KMS-11 (cell line): ENCODE results near the gene CDH4.

Source experiments
- H2AFZ ChIP-seq: fragments of 200-600 bp; sonication (generic); 2 replicates; pipeline ENCODE4 v1.6.1; 2016; ENCODE audit warnings: antibody characterized with exemption, mixed run types, low read depth
- H3K27ac ChIP-seq: fragments of 200-600 bp; sonication (generic); 2 replicates; pipeline ENCODE4 v1.6.1; 2016; ENCODE audit warnings: mild to moderate bottlenecking, mixed run types
- H3K27me3 ChIP-seq: fragments of 200-600 bp; sonication (generic); 2 replicates; pipeline ENCODE4 v1.6.1; 2017; ENCODE audit warnings: mild to moderate bottlenecking, low read depth, mixed run types, moderate library complexity; ENCODE audit not compliant: insufficient read depth
- H3K36me3 ChIP-seq: fragments of 200-600 bp; sonication (generic); 2 replicates; pipeline ENCODE4 v1.6.1; 2017; ENCODE audit warnings: mild to moderate bottlenecking, mixed run types; ENCODE audit not compliant: insufficient read depth
- H3K4me1 ChIP-seq: fragments of 200-600 bp; sonication (generic); 2 replicates; pipeline ENCODE4 v1.6.1; 2016; ENCODE audit warnings: mild to moderate bottlenecking, low read depth, mixed run types; ENCODE audit not compliant: poor library complexity, severe bottlenecking
- H3K4me2 ChIP-seq: fragments of 200-600 bp; sonication (generic); 2 replicates; pipeline ENCODE4 v1.7.0; 2016; ENCODE audit warnings: mild to moderate bottlenecking, mixed run types
- H3K4me3 ChIP-seq: fragments of 200-600 bp; sonication (generic); IDR thresholded peaks from 2 replicates; pipeline ENCODE4 v1.6.1; 2017; ENCODE audit warnings: low read depth, low read length, mixed read lengths; ENCODE audit not compliant: insufficient read depth
- H3K79me2 ChIP-seq: fragments of 200-600 bp; sonication (generic); 2 replicates; pipeline ENCODE4 v1.6.1; 2016; ENCODE audit warnings: low read depth, mixed run types; ENCODE audit not compliant: insufficient read depth
- H3K9ac ChIP-seq: fragments of 200-600 bp; sonication (generic); 2 replicates; pipeline ENCODE4 v1.6.1; 2016; ENCODE audit warnings: mild to moderate bottlenecking, mixed run types
- H4K20me1 ChIP-seq: fragments of 200-600 bp; sonication (generic); 2 replicates; pipeline ENCODE4 v1.6.1; 2016; ENCODE audit warnings: mild to moderate bottlenecking, mixed run types; ENCODE audit not compliant: insufficient read depth
- TF ChIP-seq, protein P1 (sequence below): fragments of 200-600 bp; sonication (generic); conservative IDR thresholded peaks from 2 replicates; pipeline ENCODE4 v1.6.1; 2017; ENCODE audit warnings: low read depth, mild to moderate bottlenecking, antibody characterized with exemption, low read length, moderate library complexity, mixed read lengths

The CDH4 gene

DNA sequence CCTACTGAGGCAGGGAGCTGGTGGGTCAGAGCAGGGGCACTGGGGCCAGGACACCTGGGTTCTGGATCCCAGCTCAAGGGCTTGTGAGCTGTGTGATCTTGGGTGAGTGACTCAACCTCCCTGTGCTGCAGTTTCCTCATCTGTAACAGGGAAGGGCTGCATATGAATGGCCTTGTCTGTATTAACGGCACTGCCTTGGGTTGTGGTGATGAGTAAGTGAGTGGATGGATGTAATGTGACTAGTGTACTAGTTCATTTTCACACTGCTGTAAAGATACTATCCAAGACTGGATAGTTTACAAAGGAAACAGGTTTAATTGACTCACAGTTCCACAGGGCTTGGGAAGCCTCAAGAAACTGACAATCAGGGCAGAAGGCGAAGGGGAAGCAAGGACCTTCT lies 580.1 kb downstream of the CDH4 start:
- Histone ChIP-seq H3K9ac (no peak overlapping the region), H3K4me3 (no peak overlapping the region), H3K79me2 (no peaks in the 10 kb centered on the region), H2AFZ (no peak overlapping the region), H3K27me3 (peaks cover 60% of the 10 kb centered on the region), H3K4me2 (no peak overlapping the region), H3K4me1 (no peaks in the 10 kb centered on the region), H3K27ac (no peak overlapping the region), H3K36me3 (no peaks in the 10 kb centered on the region), H4K20me1 (no peaks in the 10 kb centered on the region)
- TF ChIP-seq, protein P1, sequence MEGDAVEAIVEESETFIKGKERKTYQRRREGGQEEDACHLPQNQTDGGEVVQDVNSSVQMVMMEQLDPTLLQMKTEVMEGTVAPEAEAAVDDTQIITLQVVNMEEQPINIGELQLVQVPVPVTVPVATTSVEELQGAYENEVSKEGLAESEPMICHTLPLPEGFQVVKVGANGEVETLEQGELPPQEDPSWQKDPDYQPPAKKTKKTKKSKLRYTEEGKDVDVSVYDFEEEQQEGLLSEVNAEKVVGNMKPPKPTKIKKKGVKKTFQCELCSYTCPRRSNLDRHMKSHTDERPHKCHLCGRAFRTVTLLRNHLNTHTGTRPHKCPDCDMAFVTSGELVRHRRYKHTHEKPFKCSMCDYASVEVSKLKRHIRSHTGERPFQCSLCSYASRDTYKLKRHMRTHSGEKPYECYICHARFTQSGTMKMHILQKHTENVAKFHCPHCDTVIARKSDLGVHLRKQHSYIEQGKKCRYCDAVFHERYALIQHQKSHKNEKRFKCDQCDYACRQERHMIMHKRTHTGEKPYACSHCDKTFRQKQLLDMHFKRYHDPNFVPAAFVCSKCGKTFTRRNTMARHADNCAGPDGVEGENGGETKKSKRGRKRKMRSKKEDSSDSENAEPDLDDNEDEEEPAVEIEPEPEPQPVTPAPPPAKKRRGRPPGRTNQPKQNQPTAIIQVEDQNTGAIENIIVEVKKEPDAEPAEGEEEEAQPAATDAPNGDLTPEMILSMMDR, result no peak

DNA sequence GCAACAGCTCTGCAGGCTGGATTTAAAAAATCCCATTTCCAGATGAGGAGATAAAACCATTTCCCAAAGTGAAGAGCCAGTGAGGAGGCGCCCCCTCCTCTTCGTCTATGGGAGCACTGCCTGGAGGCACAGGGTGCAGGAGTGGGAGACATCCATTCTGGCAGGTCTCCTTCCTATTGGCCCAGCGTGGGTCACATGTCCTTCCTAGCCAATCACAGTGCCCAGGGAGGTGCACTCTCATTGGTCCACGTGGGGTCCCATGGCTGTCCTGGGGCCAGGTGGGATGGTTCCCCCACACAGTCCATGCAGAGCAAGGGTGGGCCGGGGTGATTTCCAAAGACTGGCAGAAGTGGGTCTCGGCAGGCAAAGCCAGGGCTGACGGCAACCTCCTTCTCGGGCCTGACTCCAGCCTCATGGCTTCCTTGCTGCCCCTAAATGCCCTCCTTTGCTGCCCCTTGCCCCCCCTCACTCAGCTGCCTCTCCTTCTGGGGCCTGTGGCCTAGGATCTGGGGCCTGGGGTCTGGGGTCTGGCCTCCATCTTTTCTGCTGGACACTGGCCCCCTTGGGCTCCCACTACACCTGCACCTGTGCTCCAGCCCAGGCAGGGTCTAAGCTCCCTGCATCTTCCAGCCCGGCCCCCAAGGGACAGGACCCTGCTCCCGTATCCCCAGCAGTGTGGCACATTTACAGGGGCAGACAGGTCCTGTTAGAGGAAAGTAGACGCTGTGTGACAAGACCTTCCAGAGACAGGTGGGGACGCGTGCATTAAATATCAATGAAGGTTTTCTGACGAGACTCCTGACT lies 581.9 kb downstream of the CDH4 start:
- no peak overlapping the region for H3K9ac ChIP-seq
- H4K20me1 ChIP-seq, result no peaks in the 10 kb centered on the region
- no peak overlapping the region for H2AFZ ChIP-seq
- H3K27me3 ChIP-seq, result peaks cover 52% of the 10 kb centered on the region
- H3K4me3 ChIP-seq, result no peak overlapping the region
- TF ChIP-seq, protein P1, result no peak
- no peaks in the 10 kb centered on the region for H3K79me2 ChIP-seq
- H3K4me2 ChIP-seq, result no peak overlapping the region
- no peaks in the 10 kb centered on the region for H3K4me1 ChIP-seq
- no peak overlapping the region for H3K27ac ChIP-seq
- no peaks in the 10 kb centered on the region for H3K36me3 ChIP-seq

DNA sequence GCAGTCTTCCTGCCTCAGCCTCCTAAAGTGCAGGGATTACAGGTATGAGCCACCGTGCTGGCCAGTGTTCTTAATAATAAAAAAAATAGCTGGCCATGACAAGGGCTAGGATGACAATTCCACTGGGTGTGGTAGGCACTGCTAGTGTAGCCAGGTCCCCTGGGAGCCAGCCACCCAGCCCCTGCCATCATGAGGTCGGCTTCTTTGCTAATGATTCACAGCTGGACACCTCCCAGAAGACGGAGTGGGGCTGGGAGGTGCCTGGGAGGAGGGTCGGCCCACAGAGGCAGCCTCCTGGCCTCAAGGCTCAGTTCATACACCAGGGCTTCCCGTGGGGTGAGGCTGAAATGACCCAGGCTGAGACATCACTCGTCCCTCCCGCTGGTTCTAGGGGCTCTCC lies 583.2 kb downstream of the CDH4 start:
- Histone ChIP-seq H3K9ac (no peak overlapping the region), H3K27me3 (peaks cover 42% of the 10 kb centered on the region), H3K36me3 (no peaks in the 10 kb centered on the region), H3K4me3 (no peak overlapping the region), H3K4me1 (no peaks in the 10 kb centered on the region), H4K20me1 (no peaks in the 10 kb centered on the region), H3K4me2 (no peak overlapping the region), H3K79me2 (no peaks in the 10 kb centered on the region), H3K27ac (no peak overlapping the region), H2AFZ (no peak overlapping the region)
- TF ChIP-seq, protein P1, result no peak

DNA sequence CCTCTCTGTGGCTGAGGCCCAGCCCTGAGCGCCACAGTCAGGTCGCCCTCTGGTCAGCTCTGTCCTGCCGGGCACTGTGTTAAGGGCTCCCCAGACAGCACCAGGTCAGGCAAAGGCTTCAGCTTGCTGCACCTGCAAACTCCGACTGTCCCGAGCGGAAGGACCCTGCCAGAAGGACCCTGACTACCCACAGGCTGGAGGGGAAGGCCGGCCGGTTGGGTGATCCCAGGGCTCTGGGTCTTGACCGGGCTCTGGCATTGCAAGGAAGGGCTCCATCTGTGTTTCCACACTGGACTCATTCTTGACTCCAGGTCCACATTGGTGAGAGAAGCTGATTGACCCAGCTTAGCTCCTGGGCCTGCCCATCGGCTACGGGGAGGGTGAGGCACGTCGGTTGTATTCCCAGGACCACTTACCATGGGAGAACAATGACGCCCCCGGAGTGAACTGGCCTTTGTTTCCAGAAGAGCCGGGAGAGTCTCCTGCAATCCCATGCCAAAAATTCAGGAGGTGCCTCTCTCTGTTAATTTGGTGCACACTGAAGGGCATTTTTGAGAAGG lies 583.8 kb downstream of the CDH4 start:
- Histone ChIP-seq H3K27ac (no peak overlapping the region), H4K20me1 (no peaks in the 10 kb centered on the region), H3K4me1 (no peaks in the 10 kb centered on the region), H3K4me2 (no peak overlapping the region), H3K27me3 (peaks cover 41% of the 10 kb centered on the region), H3K4me3 (no peak overlapping the region), H3K9ac (no peak overlapping the region), H3K79me2 (no peaks in the 10 kb centered on the region), H3K36me3 (no peaks in the 10 kb centered on the region), H2AFZ (no peak overlapping the region)
- TF ChIP-seq, protein P1, result no peak
